ENCODE results near the gene UBAC2.

GRCh38 chr13:99155821-99156220, 44.8 kb upstream of the UBAC2 start:
- TF ChIP-seq POLR2A (IDR thresholded peaks at IDR 0.05) (no peak), CTCF (IDR thresholded peaks at IDR 0.05) (no peak), EP300 (IDR thresholded peaks at IDR 0.05) (no peak)
